ENCODE results near the gene ABCG1.

DNA sequence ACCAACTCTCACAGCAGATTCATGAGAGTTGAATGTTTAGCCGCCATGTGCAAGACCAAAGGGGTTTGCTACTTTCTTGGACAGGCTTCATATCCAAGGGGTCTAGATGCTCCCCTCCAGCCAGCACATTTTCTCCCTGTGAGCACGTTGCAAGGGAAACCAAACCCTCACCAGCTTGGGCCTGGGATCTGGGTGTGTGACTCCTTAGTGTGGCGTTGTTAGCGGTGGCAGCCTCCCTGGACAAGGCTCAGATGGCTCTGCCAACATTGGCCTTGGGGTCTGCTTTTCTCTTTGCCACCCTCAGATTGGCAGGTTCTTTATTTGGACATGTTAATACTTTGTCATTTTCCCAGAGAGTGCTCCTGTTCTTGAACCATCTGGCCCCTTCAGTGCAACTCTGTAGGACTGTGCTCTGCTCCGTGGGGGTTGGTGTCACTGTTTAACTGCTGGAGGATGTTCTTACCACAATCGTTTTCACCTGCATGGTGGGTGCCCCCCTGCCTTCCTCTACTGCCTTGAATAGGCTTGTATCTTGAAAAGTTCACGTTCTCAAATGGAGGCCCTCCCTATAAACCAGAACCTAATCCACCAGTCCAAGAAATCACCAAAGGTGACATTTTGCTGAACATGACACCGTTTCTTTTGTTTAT, 13.4 kb downstream of the ABCG1 start:
- TF ChIP-seq EZH2 (IDR thresholded peaks at IDR 0.05; ENCODE audit: low read depth, unreplicated experiment) (no peak), EZH2phosphoT487 (IDR thresholded peaks at IDR 0.05; ENCODE audit: unreplicated experiment) (no peak), POLR2AphosphoS5 (IDR thresholded peaks at IDR 0.05; ENCODE audit: low read depth) (no peak), CREB1 (CRISPR knock-in tag; IDR thresholded peaks at IDR 0.05; ENCODE audit: low read depth) (no peak), ZNF331 (CRISPR knock-in tag; IDR thresholded peaks at IDR 0.05; ENCODE audit: low read depth) (no peak), STAT1 (IDR thresholded peaks at IDR 0.05; ENCODE audit: unreplicated experiment) (no peak), ZNF114 (CRISPR knock-in tag; IDR thresholded peaks at IDR 0.05) (no peak), JUNB (IDR thresholded peaks at IDR 0.05; ENCODE audit: unreplicated experiment) (no peak), NANOG (IDR thresholded peaks at IDR 0.05; ENCODE audit: borderline replicate concordance) (no peak)
- TF ChIP-seq, protein P1, sequence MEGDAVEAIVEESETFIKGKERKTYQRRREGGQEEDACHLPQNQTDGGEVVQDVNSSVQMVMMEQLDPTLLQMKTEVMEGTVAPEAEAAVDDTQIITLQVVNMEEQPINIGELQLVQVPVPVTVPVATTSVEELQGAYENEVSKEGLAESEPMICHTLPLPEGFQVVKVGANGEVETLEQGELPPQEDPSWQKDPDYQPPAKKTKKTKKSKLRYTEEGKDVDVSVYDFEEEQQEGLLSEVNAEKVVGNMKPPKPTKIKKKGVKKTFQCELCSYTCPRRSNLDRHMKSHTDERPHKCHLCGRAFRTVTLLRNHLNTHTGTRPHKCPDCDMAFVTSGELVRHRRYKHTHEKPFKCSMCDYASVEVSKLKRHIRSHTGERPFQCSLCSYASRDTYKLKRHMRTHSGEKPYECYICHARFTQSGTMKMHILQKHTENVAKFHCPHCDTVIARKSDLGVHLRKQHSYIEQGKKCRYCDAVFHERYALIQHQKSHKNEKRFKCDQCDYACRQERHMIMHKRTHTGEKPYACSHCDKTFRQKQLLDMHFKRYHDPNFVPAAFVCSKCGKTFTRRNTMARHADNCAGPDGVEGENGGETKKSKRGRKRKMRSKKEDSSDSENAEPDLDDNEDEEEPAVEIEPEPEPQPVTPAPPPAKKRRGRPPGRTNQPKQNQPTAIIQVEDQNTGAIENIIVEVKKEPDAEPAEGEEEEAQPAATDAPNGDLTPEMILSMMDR (conservative IDR thresholded peaks at IDR 0.05; ENCODE audit: low read depth in 2 of 2) = no peak
- TF ChIP-seq, protein P2, sequence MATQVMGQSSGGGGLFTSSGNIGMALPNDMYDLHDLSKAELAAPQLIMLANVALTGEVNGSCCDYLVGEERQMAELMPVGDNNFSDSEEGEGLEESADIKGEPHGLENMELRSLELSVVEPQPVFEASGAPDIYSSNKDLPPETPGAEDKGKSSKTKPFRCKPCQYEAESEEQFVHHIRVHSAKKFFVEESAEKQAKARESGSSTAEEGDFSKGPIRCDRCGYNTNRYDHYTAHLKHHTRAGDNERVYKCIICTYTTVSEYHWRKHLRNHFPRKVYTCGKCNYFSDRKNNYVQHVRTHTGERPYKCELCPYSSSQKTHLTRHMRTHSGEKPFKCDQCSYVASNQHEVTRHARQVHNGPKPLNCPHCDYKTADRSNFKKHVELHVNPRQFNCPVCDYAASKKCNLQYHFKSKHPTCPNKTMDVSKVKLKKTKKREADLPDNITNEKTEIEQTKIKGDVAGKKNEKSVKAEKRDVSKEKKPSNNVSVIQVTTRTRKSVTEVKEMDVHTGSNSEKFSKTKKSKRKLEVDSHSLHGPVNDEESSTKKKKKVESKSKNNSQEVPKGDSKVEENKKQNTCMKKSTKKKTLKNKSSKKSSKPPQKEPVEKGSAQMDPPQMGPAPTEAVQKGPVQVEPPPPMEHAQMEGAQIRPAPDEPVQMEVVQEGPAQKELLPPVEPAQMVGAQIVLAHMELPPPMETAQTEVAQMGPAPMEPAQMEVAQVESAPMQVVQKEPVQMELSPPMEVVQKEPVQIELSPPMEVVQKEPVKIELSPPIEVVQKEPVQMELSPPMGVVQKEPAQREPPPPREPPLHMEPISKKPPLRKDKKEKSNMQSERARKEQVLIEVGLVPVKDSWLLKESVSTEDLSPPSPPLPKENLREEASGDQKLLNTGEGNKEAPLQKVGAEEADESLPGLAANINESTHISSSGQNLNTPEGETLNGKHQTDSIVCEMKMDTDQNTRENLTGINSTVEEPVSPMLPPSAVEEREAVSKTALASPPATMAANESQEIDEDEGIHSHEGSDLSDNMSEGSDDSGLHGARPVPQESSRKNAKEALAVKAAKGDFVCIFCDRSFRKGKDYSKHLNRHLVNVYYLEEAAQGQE (IDR thresholded peaks at IDR 0.05; ENCODE audit: unreplicated experiment) = no peak
- TF ChIP-seq, protein P3, sequence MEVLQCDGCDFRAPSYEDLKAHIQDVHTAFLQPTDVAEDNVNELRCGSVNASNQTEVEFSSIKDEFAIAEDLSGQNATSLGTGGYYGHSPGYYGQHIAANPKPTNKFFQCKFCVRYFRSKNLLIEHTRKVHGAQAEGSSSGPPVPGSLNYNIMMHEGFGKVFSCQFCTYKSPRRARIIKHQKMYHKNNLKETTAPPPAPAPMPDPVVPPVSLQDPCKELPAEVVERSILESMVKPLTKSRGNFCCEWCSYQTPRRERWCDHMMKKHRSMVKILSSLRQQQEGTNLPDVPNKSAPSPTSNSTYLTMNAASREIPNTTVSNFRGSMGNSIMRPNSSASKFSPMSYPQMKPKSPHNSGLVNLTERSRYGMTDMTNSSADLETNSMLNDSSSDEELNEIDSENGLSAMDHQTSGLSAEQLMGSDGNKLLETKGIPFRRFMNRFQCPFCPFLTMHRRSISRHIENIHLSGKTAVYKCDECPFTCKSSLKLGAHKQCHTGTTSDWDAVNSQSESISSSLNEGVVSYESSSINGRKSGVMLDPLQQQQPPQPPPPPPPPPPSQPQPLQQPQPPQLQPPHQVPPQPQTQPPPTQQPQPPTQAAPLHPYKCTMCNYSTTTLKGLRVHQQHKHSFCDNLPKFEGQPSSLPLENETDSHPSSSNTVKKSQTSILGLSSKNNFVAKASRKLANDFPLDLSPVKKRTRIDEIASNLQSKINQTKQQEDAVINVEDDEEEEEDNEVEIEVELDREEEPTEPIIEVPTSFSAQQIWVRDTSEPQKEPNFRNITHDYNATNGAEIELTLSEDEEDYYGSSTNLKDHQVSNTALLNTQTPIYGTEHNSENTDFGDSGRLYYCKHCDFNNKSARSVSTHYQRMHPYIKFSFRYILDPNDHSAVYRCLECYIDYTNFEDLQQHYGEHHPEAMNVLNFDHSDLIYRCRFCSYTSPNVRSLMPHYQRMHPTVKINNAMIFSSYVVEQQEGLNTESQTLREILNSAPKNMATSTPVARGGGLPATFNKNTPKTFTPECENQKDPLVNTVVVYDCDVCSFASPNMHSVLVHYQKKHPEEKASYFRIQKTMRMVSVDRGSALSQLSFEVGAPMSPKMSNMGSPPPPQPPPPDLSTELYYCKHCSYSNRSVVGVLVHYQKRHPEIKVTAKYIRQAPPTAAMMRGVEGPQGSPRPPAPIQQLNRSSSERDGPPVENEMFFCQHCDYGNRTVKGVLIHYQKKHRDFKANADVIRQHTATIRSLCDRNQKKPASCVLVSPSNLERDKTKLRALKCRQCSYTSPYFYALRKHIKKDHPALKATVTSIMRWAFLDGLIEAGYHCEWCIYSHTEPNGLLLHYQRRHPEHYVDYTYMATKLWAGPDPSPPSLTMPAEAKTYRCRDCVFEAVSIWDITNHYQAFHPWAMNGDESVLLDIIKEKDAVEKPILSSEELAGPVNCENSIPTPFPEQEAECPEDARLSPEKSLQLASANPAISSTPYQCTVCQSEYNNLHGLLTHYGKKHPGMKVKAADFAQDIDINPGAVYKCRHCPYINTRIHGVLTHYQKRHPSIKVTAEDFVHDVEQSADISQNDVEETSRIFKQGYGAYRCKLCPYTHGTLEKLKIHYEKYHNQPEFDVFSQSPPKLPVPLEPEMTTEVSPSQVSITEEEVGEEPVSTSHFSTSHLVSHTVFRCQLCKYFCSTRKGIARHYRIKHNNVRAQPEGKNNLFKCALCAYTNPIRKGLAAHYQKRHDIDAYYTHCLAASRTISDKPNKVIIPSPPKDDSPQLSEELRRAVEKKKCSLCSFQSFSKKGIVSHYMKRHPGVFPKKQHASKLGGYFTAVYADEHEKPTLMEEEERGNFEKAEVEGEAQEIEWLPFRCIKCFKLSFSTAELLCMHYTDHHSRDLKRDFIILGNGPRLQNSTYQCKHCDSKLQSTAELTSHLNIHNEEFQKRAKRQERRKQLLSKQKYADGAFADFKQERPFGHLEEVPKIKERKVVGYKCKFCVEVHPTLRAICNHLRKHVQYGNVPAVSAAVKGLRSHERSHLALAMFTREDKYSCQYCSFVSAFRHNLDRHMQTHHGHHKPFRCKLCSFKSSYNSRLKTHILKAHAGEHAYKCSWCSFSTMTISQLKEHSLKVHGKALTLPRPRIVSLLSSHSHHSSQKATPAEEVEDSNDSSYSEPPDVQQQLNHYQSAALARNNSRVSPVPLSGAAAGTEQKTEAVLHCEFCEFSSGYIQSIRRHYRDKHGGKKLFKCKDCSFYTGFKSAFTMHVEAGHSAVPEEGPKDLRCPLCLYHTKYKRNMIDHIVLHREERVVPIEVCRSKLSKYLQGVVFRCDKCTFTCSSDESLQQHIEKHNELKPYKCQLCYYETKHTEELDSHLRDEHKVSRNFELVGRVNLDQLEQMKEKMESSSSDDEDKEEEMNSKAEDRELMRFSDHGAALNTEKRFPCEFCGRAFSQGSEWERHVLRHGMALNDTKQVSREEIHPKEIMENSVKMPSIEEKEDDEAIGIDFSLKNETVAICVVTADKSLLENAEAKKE (CRISPR knock-in tag; IDR thresholded peaks at IDR 0.05) = no peak
- TF ChIP-seq, protein P4, sequence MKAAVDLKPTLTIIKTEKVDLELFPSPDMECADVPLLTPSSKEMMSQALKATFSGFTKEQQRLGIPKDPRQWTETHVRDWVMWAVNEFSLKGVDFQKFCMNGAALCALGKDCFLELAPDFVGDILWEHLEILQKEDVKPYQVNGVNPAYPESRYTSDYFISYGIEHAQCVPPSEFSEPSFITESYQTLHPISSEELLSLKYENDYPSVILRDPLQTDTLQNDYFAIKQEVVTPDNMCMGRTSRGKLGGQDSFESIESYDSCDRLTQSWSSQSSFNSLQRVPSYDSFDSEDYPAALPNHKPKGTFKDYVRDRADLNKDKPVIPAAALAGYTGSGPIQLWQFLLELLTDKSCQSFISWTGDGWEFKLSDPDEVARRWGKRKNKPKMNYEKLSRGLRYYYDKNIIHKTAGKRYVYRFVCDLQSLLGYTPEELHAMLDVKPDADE (IDR thresholded peaks at IDR 0.05) = no peak

All from GM23338 (cell line).